ENCODE results near the gene STRIP1. TPM values are rescaled to one million over a fixed set of nuclear protein-coding genes. Genes with fewer than 3 reads are reported as not detected.

STRIP1 gene
- total RNA-seq, 2 donors from 2014 or later: 64.9 to 66.1 TPM

GRCh38 chr1:110061341-110061740, 26.9 kb downstream of the STRIP1 start:
- no peak overlapping the region for H3K27ac Mint-ChIP-seq

GRCh38 chr1:110062612-110063011, 28.2 kb downstream of the STRIP1 start:
- Histone ChIP-seq H3K9me3 (ENCODE audit: control insufficient read depth, low read length) (no peaks in the 10 kb centered on the region), H3K4me1 (ENCODE audit: control insufficient read depth, insufficient read depth, low read length) (peaks cover 5% of the 10 kb centered on the region), H3K27ac (ENCODE audit: low read depth, low read length) (no peak overlapping the region), H3K4me3 (ENCODE audit: low read length) (no peak overlapping the region), H3K9ac (ENCODE audit: extremely low read depth, low read length, poor library complexity, severe bottlenecking) (no peak overlapping the region), H3K27me3 (ENCODE audit: control insufficient read depth, insufficient read depth, low read length, poor library complexity, severe bottlenecking) (peaks cover 26% of the 10 kb centered on the region), H3K36me3 (ENCODE audit: control insufficient read depth, insufficient read depth, low read length) (peaks cover 20% of the 10 kb centered on the region)
- Mint-ChIP-seq H3K27ac (no peak overlapping the region), H3K36me3 (ENCODE audit: low read depth) (peaks cover 28% of the 10 kb centered on the region), H3K27me3 (ENCODE audit: insufficient read depth) (peaks cover 39% of the 10 kb centered on the region), H3K4me1 (peaks cover 3% of the 10 kb centered on the region), H3K9me3 (no peaks in the 10 kb centered on the region), H3K4me3 (no peak overlapping the region)
- DNase-seq: no peak
- 89% methylated on average over 2 of the region's 2 CpGs; no CpG with 5 or more reads in 1 of the 2 experiments for WGBS, 2 experiments (ENCODE audit: insufficient coverage in 1 of 2, insufficient read length in 1 of 2)
- TF ChIP-seq CTCF (conservative IDR thresholded peaks at IDR 0.05): no peak

More at GRCh38 chr1:110061341-110061740, 26.9 kb downstream of the STRIP1 start:
- DNase-seq: no peak
- Mint-ChIP-seq H3K27me3 (ENCODE audit: insufficient read depth) (peaks cover 26% of the 10 kb centered on the region), H3K36me3 (ENCODE audit: low read depth) (peaks cover 38% of the 10 kb centered on the region), H3K9me3 (no peaks in the 10 kb centered on the region), H3K4me1 (peaks cover 3% of the 10 kb centered on the region), H3K4me3 (no peak overlapping the region)
- peaks cover 14% of the 10 kb centered on the region for H3K27me3 ChIP-seq (ENCODE audit: control insufficient read depth, insufficient read depth, low read length, poor library complexity, severe bottlenecking)
- H3K9me3 ChIP-seq (ENCODE audit: control insufficient read depth, low read length): no peaks in the 10 kb centered on the region
- peaks cover 33% of the 10 kb centered on the region for H3K36me3 ChIP-seq (ENCODE audit: control insufficient read depth, insufficient read depth, low read length)
- H3K27ac ChIP-seq (ENCODE audit: low read depth, low read length): no peak overlapping the region
- TF ChIP-seq CTCF (conservative IDR thresholded peaks at IDR 0.05): no peak
- peaks cover 5% of the 10 kb centered on the region for H3K4me1 ChIP-seq (ENCODE audit: control insufficient read depth, insufficient read depth, low read length)
- H3K9ac ChIP-seq (ENCODE audit: extremely low read depth, low read length, poor library complexity, severe bottlenecking): no peak overlapping the region
- WGBS, 2 experiments (ENCODE audit: insufficient coverage in 1 of 2, insufficient read length in 1 of 2): 88 to 98% methylated on average over 10 of the region's 10 CpGs
- H3K4me3 ChIP-seq (ENCODE audit: low read length): no peak overlapping the region

GRCh38 chr1:110063781-110064180, 29.4 kb downstream of the STRIP1 start:
- Histone ChIP-seq H3K4me3 (ENCODE audit: low read length) (no peak overlapping the region), H3K9me3 (ENCODE audit: control insufficient read depth, low read length) (no peaks in the 10 kb centered on the region), H3K27me3 (ENCODE audit: control insufficient read depth, insufficient read depth, low read length, poor library complexity, severe bottlenecking) (peaks cover 38% of the 10 kb centered on the region), H3K9ac (ENCODE audit: extremely low read depth, low read length, poor library complexity, severe bottlenecking) (no peak overlapping the region), H3K4me1 (ENCODE audit: control insufficient read depth, insufficient read depth, low read length) (peaks cover 5% of the 10 kb centered on the region), H3K27ac (ENCODE audit: low read depth, low read length) (no peak overlapping the region), H3K36me3 (ENCODE audit: control insufficient read depth, insufficient read depth, low read length) (peaks cover 15% of the 10 kb centered on the region)
- DNase-seq: no peak
- no peaks in the 10 kb centered on the region for H3K9me3 Mint-ChIP-seq
- H3K36me3 Mint-ChIP-seq (ENCODE audit: low read depth): peaks cover 19% of the 10 kb centered on the region
- H3K4me1 Mint-ChIP-seq: peaks cover 11% of the 10 kb centered on the region
- H3K27ac Mint-ChIP-seq: no peak overlapping the region
- TF ChIP-seq CTCF (conservative IDR thresholded peaks at IDR 0.05): no peak
- WGBS, 2 experiments (ENCODE audit: insufficient coverage in 1 of 2, insufficient read length in 1 of 2): 39 to 50% methylated on average over 2 to 4 of the region's 4 CpGs
- H3K4me3 Mint-ChIP-seq: no peak overlapping the region
- peaks cover 51% of the 10 kb centered on the region for H3K27me3 Mint-ChIP-seq (ENCODE audit: insufficient read depth)

All from endodermal cell (in vitro differentiated cells).